AG04449 (cell line): ENCODE results near the gene NPTX1.
A peak's percentile ranks its signal among the peaks of the same experiment; 100 is the strongest.

Experiments used
- CTCF ChIA-PET: fragments of 350-600 bp; formaldehyde crosslinking; extraction: SDS; loops from one replicate; lab custom pipeline; 2021; ENCODE audit warnings: antibody characterized with exemption; lab: Yijun Ruan, JAX
- POLR2A ChIA-PET: fragments of 400-600, 350-600 bp; formaldehyde crosslinking; extraction: SDS; loops from one replicate; lab custom pipeline; 2020; ENCODE audit warnings: antibody characterized with exemption, inconsistent platforms; lab: Yijun Ruan, JAX
- DNase-seq: peaks from one replicate; pipeline ENCODE4 v3.0.0-alpha.2; 2010; ENCODE audit warnings: low read depth, low spot score
- H3K4me3 ChIP-seq: 2 replicates; pipeline ENCODE4 v1.5.1; 2011; ENCODE audit warnings: low read depth, mild to moderate bottlenecking, control low read depth, low read length
- TF ChIP-seq, protein P1 (sequence below): IDR thresholded peaks from one replicate; pipeline ENCODE4 v1.5.1; 2011; ENCODE audit warnings: mild to moderate bottlenecking, moderate library complexity, low read length, control low read depth, inconsistent platforms; ENCODE audit not compliant: insufficient read depth; ENCODE audit errors: missing control alignments

NPTX1 gene

DNA sequence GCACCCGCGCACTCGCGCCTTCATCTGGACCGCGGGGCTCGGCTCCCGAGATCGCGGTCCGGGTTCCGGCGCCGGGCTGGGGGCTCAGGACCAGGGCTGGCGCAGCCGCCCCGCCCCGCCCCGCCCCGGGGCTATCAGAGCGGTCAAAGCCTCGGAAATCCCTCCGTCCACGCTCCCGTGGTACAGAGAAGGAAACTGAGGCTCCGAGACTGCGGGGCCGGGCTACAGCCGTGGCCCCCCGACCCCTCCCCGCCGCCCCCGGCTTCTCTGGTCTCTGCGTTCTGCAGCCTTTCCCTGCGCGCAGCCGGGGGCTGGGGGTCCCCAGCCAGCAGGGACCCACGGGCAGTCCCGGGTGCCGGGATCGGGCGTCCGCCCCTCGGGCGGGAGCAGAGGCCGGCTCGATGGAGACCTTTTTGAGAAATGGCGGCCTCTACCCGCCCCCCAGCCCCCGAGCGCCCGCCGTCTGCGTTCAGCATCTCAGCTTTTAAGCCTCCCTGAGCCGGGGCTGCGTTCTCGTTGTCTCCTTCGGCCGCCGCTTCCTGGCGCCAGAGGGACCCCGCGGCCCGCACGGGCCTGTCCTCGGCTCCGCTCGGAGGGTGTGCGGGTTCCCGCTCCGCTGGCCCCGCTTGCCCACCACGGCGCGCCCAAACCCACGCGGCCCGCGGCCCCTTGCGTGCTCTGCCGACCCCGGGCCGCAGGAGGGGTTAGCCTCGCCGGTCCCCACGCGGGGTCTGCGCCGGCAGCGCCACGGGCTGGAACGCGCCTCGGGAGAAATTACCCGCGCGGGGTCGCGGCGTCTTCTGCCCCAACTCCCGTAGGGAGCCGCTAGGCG, 1.5 kb upstream of the NPTX1 start:
- ChIA-PET CTCF (interaction anchor here (0.6 to 2.3 kb wide), 13 partner anchors 10 to 515 kb away, joined by 3 to 12 read pairs (median 3); no protein-coding TSS in a partner anchor), POLR2A (interaction anchor here (0.6 kb wide), 1 partner anchor 20 kb away, joined by 3 read pairs; no protein-coding TSS in a partner anchor)
- TF ChIP-seq, protein P1, sequence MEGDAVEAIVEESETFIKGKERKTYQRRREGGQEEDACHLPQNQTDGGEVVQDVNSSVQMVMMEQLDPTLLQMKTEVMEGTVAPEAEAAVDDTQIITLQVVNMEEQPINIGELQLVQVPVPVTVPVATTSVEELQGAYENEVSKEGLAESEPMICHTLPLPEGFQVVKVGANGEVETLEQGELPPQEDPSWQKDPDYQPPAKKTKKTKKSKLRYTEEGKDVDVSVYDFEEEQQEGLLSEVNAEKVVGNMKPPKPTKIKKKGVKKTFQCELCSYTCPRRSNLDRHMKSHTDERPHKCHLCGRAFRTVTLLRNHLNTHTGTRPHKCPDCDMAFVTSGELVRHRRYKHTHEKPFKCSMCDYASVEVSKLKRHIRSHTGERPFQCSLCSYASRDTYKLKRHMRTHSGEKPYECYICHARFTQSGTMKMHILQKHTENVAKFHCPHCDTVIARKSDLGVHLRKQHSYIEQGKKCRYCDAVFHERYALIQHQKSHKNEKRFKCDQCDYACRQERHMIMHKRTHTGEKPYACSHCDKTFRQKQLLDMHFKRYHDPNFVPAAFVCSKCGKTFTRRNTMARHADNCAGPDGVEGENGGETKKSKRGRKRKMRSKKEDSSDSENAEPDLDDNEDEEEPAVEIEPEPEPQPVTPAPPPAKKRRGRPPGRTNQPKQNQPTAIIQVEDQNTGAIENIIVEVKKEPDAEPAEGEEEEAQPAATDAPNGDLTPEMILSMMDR, result peak; percentile 84
- H3K4me3 ChIP-seq, result peak overlapping the region; percentile 32
- DNase-seq, result no peak

GRCh38 chr17:80476877-80477646, 655 bp upstream of the NPTX1 start:
- DNase-seq, result no peak
- ChIA-PET POLR2A (no interaction called here), CTCF (interaction anchor here (0.6 to 2.3 kb wide), 14 partner anchors 9 to 516 kb away, joined by 3 to 12 read pairs (median 3); no protein-coding TSS in a partner anchor)
- H3K4me3 ChIP-seq, result no peak overlapping the region
- TF ChIP-seq, protein P1, result no peak

GRCh38 chr17:80474961-80475909, 1.2 kb downstream of the NPTX1 start:
- ChIA-PET CTCF (interaction anchor here (0.7 to 1.9 kb wide), 9 partner anchors 11 to 507 kb away, joined by 3 to 6 read pairs (median 3); no protein-coding TSS in a partner anchor), POLR2A (interaction anchor here (0.8 kb wide), 2 partner anchors 20 to 21 kb away, joined by 3 read pairs; no protein-coding TSS in a partner anchor)
- H3K4me3 ChIP-seq, result no peak overlapping the region
- TF ChIP-seq, protein P1, result no peak
- DNase-seq, result no peak

DNA sequence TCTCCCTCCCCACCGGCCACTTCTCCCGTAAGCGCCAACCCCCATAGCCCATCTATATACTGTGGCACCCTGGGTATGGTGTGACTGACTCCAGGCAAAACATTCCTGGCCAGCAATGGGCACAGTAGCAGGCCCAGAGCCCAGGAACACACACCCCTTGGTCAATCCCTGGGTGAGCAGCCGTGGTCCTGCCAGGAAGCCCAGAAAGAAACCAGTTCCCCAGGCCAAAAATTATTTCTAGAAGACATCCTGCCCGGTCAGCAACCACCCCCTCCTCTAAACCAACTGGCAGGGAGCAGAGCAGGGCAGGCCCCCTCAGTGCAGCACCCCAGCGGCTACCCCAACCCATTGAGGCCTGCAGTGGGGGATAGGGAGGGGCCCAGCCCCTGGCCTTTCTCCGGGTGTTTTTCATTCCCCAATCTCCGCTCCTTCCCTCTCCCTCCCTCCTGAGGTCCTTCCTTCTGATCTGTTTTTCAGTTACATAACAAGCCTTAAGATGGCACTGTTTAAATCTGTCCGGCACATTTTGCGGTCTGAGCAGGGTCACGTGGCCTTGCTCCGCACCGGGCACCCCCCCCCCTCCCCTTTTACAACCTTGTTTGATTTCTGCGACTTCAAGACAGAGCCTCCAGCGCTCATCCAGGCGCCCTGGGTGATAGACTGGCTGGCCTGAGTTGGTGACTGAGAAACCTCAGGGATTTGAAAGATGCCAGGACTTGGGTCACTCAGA, 2.0 kb downstream of the NPTX1 start:
- DNase-seq, result no peak
- H3K4me3 ChIP-seq, result no peak overlapping the region
- ChIA-PET POLR2A (interaction anchor here (0.8 kb wide), 1 partner anchor 19 kb away, joined by 3 read pairs; no protein-coding TSS in a partner anchor), CTCF (interaction anchor here (0.9 to 1.9 kb wide), 4 partner anchors 10 to 104 kb away, joined by 3 to 8 read pairs (median 5); no protein-coding TSS in a partner anchor)
- TF ChIP-seq, protein P1, result peak; percentile 19

DNA sequence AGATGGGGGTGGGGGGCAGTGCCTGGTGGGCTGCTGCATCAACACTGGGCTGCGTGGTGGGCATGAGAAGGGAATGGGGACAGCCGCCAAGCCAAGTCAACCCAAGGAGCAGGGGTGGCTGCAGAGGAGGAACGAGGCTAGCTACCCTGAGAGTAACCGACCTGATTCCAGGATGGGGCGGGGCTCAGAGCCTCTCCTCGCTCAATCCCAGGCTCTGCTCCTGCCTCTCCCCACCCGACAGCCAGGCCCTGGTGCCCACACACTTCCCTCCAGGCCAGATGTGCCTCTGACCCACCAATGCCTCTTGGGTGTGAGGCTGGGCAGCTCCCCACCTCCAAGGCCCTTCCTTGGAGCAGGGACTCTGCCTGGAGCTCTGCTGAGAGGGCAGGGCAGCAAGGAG, 2.7 kb downstream of the NPTX1 start:
- ChIA-PET CTCF (interaction anchor here (1.9 kb wide), 1 partner anchor 102 kb away, joined by 8 read pairs; no protein-coding TSS in a partner anchor), POLR2A (no interaction called here)
- no peak overlapping the region for H3K4me3 ChIP-seq
- DNase-seq, result no peak
- TF ChIP-seq, protein P1, result no peak
